ENCODE data around the gene KCNJ1.

The KCNJ1 gene

GRCh38 chr11:128819198-128819597 lies 47.9 kb downstream of the KCNJ1 start:
- no peak for DNase-seq

- DNase-seq: no peak
Measured at GRCh38 chr11:128814856-128815705, 52.0 kb downstream of the KCNJ1 start.

GRCh38 chr11:128813729-128814128 lies 53.4 kb downstream of the KCNJ1 start:
- no peak for DNase-seq

GRCh38 chr11:128810784-128811514 lies 56.1 kb downstream of the KCNJ1 start:
- DNase-seq: no peak

GRCh38 chr11:128809128-128809527 lies 58.0 kb downstream of the KCNJ1 start:
- DNase-seq: no peak

GRCh38 chr11:128807909-128808308 lies 59.2 kb downstream of the KCNJ1 start:
- DNase-seq: no peak

- no peak for DNase-seq
Measured at GRCh38 chr11:128806506-128807261, 60.4 kb downstream of the KCNJ1 start.

- no peak for DNase-seq
Measured at GRCh38 chr11:128804481-128804880, 62.6 kb downstream of the KCNJ1 start.

GRCh38 chr11:128803449-128804245 lies 63.4 kb downstream of the KCNJ1 start:
- no peak for DNase-seq

- DNase-seq: no peak
Measured at GRCh38 chr11:128803011-128803410, 64.1 kb downstream of the KCNJ1 start.

- DNase-seq: no peak
Measured at GRCh38 chr11:128802358-128802981, 64.6 kb downstream of the KCNJ1 start.

GRCh38 chr11:128800871-128801417 lies 66.2 kb downstream of the KCNJ1 start:
- no peak for DNase-seq

GRCh38 chr11:128796270-128796669 lies 70.8 kb downstream of the KCNJ1 start:
- DNase-seq: no peak

- DNase-seq: no peak
Measured at GRCh38 chr11:128790196-128790595, 76.9 kb downstream of the KCNJ1 start.

- no peak for DNase-seq
Measured at GRCh38 chr11:128789497-128790150, 77.5 kb downstream of the KCNJ1 start.
